Germinal center (tissue), 1 donor: Measurements from ENCODE around the gene EVC.
"Not testable (repeated sequence)": the region's sequence is repeated elsewhere in the genome, so short reads cannot be mapped to it uniquely, and the experiment has no call there.

Experiments
- DNase-seq: peaks from one replicate; pipeline ENCODE4 v3.0.0; 2012; ENCODE audit warnings: mixed read lengths, low spot score

EVC gene

DNA sequence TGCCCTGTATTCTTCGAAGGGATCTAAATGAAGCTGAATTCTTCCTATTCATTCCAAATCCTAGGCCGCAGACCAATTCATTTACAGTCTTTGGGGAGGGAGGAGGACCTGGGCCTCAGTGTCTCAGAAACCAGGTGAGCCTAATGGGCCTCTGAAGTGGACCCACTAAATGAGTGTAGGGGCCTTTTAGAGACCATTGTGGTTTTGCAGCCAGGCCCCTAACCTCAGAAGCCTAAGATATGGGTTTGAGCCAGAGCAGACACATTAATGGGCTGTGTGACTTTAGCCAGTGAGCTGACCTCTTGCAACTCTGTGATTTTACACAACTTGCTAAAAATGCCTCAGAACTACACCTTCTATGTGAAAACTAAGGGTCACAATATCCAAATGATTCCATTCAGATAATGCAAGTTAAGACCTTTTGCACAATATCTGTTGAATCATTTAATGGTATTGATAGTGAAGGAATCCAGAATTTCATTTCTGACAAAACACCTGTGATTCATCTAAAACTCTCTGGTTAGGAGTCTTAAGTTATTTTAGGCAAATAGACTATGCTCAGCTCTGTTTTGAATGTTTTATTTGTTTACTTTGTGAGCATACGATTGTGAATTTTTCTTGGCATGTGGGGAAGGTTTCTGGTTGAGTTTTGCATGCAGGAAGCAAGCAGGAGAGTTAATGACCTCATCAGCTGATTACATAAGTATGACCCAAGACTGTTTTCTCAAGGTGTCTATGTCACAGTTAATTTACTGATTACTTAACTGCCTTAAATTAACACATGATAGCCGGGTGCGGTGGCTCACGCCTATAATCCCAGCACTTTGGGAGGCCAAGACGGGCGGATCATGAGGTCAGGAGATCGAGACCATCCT, 75.0 kb downstream of the EVC start:
- no peak for DNase-seq

- DNase-seq, result no peak
Observed at GRCh38 chr4:5787311-5787710, 76.3 kb downstream of the EVC start.

GRCh38 chr4:5788144-5788543, 77.1 kb downstream of the EVC start:
- DNase-seq, result no peak

DNA sequence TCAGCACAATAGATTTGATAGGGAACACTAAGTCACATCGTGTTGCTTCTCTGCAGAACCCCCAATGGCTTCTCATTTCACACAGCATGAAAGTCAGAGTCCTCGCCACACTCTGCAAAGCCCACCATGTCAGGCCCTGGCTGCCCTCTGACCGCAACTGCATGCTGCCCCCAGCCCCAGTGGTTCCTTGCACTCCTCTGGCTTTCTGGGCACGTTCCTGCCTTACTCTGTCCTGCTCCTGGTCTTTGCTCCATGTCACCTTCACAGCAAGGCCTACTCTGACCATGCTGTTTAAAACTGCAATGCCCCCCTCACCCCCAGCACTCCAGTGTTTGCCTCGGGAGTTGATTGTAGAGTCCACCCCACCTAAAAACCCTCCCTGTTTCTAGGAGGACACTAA, 78.1 kb downstream of the EVC start:
- no peak for DNase-seq

DNA sequence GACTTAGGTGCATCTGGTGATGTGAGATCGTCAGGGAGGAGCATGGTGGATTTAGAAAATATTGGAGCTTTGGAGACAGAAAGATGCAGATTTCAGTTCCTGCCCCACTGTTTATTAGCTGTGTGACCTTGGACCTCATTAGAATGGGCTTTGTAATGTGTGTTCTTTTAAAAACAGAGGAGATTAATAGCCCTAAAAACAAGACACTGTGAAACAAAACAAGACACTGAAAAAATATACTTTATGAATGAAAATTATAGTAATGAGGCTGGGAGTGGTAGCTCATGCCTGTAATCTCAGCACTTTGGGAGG, 79.5 kb downstream of the EVC start:
- no peak for DNase-seq

DNA sequence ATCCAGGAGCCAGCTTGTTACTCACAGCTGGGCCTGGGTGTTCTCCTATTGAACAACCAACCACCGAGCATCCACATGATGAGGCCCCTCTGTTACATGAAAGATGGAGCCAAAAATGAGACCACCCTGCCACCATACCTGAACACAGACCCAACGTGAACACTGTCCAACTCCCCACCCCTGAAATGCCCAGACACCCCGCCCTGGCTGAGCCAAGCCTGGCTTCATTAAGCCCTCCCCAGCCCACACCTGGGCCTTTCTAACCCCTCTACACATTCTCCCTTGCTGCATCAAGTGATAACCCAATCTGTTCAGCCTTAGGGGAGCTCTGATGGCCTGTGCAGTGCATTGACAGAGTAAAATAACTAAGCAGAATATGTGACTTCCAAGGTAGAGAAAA, 80.7 kb downstream of the EVC start:
- no peak for DNase-seq

DNA sequence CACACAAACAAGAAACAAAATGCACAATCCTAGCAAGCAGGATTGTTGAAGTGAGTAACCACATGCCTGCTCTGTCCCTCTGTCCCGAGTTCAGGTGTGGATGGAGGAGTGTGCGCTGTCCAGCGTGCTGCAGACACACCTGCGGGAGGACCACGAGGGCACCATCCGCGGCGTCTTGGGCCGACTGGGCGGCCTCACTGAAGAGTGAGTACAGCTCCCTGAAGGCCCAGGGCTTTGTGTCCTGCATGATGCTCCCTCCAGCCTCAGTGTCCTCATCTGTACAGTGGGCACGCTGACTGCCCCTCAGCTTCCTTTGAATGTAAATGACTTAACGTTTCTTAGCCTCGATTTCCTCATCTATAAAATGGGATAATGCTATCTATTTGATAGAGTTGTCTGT, 82.5 kb downstream of the EVC start:
- DNase-seq, result no peak

GRCh38 chr4:5795580-5795979, 84.6 kb downstream of the EVC start:
- no peak for DNase-seq

- no peak for DNase-seq
Observed at GRCh38 chr4:5796976-5797375, 86.0 kb downstream of the EVC start.

DNA sequence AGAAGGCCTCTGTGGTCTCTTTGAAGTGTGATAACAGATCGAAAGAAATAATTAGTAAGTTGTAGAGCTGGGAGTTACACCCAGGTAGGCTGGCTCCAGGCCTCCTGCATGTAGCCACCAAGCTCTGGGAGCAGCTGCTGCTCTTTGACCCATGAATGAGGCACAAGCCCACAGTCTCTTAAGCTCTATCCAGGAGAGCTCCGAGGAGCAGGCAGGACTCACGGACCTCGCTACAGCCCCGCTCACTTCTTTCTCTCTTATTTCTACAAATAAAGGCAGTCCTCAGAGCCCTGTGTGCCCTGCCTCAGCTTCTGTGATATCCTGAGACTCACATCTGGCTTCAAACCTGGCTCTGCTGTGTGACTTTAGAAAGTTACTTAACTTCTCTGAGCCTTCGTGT, 86.9 kb downstream of the EVC start:
- DNase-seq, result no peak

DNA sequence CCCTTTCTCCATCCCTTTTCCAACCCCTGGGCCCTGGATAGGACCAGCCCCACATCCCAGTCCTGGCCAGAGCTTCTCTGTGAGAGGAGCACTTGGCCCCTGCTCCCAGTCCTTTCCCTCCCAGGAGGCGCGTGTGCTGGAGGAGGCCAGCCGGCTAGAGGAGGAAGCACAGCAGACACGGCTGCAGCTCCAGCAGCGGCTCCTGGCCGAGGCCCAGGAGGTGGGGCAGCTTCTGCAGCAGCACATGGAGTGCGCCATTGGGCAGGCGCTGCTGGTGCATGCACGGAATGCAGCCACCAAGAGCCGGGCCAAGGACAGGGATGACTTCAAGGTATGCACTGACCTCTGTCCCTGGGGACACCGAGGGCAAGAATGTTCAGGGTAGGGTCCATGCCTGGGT, 87.5 kb downstream of the EVC start:
- no peak for DNase-seq

DNA sequence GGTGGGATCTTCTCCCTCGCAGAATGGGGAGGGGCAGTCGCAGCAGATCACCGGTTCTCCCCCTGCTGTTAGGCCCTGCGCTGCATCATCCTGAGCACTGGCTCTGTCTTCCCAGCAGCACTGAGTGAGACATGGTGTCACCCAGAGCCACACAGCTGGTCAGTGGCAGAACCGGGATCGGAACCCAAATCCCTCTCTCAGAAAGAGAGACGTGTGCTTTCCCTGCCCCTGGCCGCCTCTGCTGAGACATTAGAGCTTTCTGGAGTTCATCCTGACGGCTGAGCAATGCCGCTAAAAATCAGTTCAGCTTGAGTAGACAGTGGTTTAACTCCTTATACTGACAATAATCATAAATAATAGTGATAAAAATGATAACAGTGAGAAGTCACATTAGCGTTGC, 87.9 kb downstream of the EVC start:
- DNase-seq, result no peak

- no peak for DNase-seq
Observed at GRCh38 chr4:5799406-5799805, 88.4 kb downstream of the EVC start.

GRCh38 chr4:5800496-5800895, 89.5 kb downstream of the EVC start:
- DNase-seq, result no peak

- DNase-seq, result no peak
Observed at GRCh38 chr4:5801696-5802095, 90.7 kb downstream of the EVC start.

DNA sequence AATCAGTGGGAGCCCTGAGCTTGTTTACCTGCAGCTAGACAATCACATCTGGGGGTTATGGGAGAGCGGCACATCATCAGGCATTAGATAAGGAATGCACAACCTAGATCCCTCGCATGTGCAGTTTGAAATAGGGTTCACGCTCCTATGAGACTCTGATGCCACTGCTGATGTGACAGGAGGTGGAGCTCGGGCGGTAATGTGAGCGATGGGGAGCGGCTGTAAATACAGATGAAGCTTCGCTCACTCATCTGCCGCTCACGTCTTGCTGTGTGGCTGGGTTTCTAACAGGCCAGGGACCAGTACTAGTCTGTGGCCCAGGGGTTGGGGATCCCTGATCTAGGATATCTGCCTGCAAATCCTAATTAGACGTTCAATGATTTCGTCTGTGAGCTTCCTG, 91.6 kb downstream of the EVC start:
- no peak for DNase-seq

DNA sequence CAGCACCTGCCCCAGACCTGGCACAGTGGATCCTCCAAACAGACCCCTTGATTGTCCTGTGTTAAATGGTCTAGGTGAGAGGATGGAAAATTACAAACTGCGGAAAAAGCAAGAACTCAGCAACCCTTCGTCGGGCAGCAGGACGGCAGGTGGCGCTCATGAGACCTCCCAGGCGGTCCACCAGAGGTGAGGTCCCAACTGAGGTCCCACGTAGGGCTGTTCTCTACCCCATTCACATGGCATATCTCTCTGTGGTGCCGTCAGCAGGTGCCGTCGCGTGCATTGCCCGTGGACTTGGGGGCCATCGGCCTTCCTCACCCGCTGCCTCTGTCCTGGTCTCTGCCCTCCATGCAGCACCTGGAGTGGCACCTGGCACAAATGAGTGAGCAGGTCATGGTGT, 93.7 kb downstream of the EVC start:
- DNase-seq, result no peak

DNA sequence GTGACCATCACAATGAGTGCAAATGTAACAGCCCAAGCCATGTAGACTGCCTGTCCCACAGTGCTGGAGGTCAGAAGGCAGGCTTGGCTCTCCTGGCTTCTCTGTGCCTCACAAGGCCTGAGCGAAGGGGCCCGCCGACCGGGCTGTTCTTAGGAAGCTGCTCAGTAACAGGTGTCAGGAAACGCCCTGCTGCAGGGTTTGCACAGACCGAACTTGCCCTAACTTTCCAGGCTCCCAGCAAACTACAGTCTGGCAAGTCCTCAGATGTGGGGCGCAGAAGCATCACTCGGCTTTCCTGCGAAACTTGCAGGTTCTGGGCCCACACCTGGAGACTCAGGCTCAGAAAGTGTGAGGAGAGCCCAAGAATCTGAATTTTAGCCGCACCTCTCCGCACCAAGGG, 94.3 kb downstream of the EVC start:
- DNase-seq, result no peak

GRCh38 chr4:5808081-5808741, 97.2 kb downstream of the EVC start:
- no peak for DNase-seq

DNA sequence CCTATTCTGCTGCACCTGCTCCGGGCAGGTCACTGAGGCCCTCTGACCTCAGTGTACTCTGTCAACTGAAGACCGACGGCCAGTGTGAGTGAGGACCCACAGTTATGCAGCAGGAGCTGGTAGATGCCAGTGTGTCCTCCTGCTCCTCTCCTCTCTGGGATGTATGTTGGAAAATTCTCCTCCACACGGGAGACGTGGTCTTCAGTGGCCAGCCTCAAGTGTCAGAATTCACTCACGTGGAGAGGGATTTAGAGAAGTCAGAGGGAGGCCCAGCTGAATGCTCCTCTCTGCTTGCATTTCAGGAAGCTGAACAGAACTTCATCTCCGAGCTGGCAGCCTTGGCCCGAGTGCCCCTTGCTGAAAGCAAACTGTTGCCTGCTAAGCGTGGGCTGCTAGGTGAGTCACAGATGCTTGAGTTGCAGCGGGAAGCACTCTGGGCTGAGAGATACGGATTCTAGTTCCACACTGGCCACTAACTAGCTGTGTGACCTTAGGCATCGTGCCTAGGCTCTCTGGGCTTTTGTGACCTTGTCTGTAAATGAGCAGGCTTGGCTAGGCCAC, 98.3 kb downstream of the EVC start:
- DNase-seq, result no peak

DNA sequence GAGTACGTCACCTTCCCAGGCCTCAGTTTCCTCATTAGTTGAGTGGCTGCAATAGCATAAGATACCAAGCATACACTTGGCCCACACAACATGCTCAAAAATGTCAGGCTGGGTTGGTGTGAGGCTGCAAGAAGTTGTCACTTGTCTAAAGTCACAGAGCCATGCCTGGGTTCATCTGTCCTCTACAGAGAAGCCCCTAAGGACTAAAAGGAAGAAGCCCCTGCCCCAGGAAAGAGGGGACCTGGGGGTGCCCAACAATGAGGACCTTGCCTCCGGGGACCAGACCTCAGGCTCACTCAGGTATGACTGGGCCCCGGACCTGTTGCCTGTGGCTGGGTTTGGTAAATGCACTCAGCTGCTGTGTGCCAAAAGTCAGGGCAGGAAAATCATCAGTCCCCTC, 99.2 kb downstream of the EVC start:
- no peak for DNase-seq

DNA sequence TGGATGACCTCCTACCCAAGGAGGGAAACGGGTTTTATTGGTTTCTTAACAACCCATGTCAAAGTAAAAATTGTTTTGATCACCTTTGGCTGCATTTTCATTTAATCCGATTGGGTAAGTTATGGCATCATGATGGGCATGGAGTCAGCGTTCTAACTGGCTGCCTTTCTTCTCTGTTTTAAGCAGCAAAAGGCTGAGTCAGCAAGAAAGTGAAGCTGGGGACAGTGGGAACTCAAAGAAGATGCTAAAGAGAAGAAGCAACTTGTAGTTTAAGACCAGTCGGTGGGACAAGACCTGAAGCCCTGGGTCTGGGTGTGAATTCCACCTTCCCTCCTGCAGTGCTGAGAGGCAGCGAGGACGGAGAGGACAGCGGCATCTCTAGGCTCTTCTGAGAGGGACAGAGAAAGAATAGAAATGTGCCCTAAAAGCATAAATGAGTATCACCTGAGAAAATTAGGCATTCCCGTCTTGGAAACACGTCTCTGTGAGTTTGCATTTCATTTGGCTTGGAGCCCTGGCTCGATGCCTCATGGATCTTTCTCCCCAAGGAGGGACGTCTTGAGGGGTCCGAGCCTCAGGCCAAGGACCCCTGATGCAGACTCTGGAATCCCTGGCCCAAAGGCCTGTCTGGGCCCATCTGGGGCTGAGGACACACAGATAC, 99.9 kb downstream of the EVC start:
- no peak for DNase-seq

DNA sequence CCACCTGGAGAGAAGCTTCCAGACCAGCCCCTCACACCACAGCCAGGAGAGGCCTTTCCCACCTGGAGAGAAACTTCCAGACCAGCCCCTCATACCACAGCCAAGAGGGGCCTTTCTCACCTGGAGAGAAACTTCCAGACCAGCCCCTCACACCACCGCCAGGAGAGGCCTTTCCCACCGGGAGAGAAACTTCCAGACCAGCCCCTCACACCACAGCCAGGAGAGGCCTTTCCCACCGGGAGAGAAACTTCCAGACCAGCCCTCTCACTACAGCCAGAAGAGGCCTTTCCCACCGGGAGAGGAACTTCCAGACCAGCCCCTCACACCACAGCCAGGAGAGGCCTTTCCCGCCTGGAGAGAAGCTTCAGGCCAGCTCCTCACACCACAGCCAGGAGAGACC, 101.1 kb downstream of the EVC start:
- not testable (repeated sequence) for DNase-seq
